Superior temporal gyrus (tissue), 1 donor: ENCODE data around the gene PHLDB2.

Experiments
- DNase-seq: peaks from one replicate; pipeline ENCODE4 v3.0.0-alpha.2; 2016; ENCODE audit errors: extremely low spot score

Gene PHLDB2

GRCh38 chr3:111923806-111924205 is 64.7 kb downstream of the PHLDB2 start:
- no peak for DNase-seq

- DNase-seq: no peak
These were observed 65.2 kb downstream of the PHLDB2 start for GRCh38 chr3:111924283-111924682.

- DNase-seq: no peak
These were observed 67.2 kb downstream of the PHLDB2 start for GRCh38 chr3:111926266-111926676.

GRCh38 chr3:111928613-111929012 is 69.5 kb downstream of the PHLDB2 start:
- no peak for DNase-seq

- no peak for DNase-seq
These were observed 70.4 kb downstream of the PHLDB2 start for GRCh38 chr3:111929484-111929883.

GRCh38 chr3:111932946-111933345 is 73.9 kb downstream of the PHLDB2 start:
- no peak for DNase-seq

GRCh38 chr3:111936191-111936841 is 77.3 kb downstream of the PHLDB2 start:
- no peak for DNase-seq

- DNase-seq: no peak
These were observed 77.9 kb downstream of the PHLDB2 start for GRCh38 chr3:111936967-111937366.

GRCh38 chr3:111937871-111938270 is 78.8 kb downstream of the PHLDB2 start:
- no peak for DNase-seq

GRCh38 chr3:111939873-111940272 is 80.8 kb downstream of the PHLDB2 start:
- DNase-seq: no peak

GRCh38 chr3:111943533-111943932 is 84.5 kb downstream of the PHLDB2 start:
- no peak for DNase-seq

GRCh38 chr3:111944372-111944771 is 85.3 kb downstream of the PHLDB2 start:
- DNase-seq: no peak

- DNase-seq: no peak
These were observed 88.2 kb downstream of the PHLDB2 start for GRCh38 chr3:111947231-111947630.

- DNase-seq: no peak
These were observed 89.7 kb downstream of the PHLDB2 start for GRCh38 chr3:111948786-111949185.

- no peak for DNase-seq
These were observed 90.6 kb downstream of the PHLDB2 start for GRCh38 chr3:111949712-111950111.

- DNase-seq: no peak
These were observed 92.0 kb downstream of the PHLDB2 start for GRCh38 chr3:111951032-111951431.

GRCh38 chr3:111952086-111952485 is 93.0 kb downstream of the PHLDB2 start:
- DNase-seq: no peak

- no peak for DNase-seq
These were observed 93.9 kb downstream of the PHLDB2 start for GRCh38 chr3:111952866-111953450.

GRCh38 chr3:111954228-111954990 is 95.3 kb downstream of the PHLDB2 start:
- DNase-seq: no peak

- DNase-seq: no peak
These were observed 96.8 kb downstream of the PHLDB2 start for GRCh38 chr3:111955876-111956275.

- no peak for DNase-seq
These were observed 97.4 kb downstream of the PHLDB2 start for GRCh38 chr3:111956449-111956848.

GRCh38 chr3:111956995-111957734 is 98.1 kb downstream of the PHLDB2 start:
- no peak for DNase-seq
